Activated T-helper 1 cell treated with Interleukin-2 at 50 U/mL for 16 hours (primary cell): ENCODE results near the gene KLF6.

ENCODE experiments used
- DNase-seq: peaks from one replicate; pipeline ENCODE4 v3.0.0-alpha.2; 2020; ENCODE audit warnings: low read depth

Gene KLF6

GRCh38 chr10:3728563-3728962, 56.4 kb downstream of the KLF6 start:
- no peak for DNase-seq

GRCh38 chr10:3727268-3727667, 57.7 kb downstream of the KLF6 start:
- no peak for DNase-seq
